PC-3 (cell line): ENCODE data around the gene NUDT13.

Experiments used
- CTCF ChIP-seq: fragments of 300-600 bp; sonication (generic); conservative IDR thresholded peaks from 2 replicates; pipeline ENCODE4 v1.5.1; 2017; ENCODE audit warnings: antibody characterized with exemption, low read depth, mild to moderate bottlenecking, low read length
- EZH2 ChIP-seq: fragments of 300-600 bp; sonication (generic); IDR thresholded peaks from one replicate; pipeline ENCODE4 v1.6.1; 2017; ENCODE audit warnings: antibody characterized with exemption, mild to moderate bottlenecking, low read length; ENCODE audit not compliant: unreplicated experiment

- TF ChIP-seq CTCF: no peak
- TF ChIP-seq EZH2: no peak
Measured at GRCh38 chr10:73136627-73137026, 26.4 kb downstream of the NUDT13 start.
